Neural cell (in vitro differentiated cells): ENCODE results near the gene SEC11C. TPM values are rescaled to one million over a fixed set of nuclear protein-coding genes. Genes with fewer than 3 reads are reported as not detected.

ENCODE experiments used
- H2AFZ ChIP-seq: fragments of 200-600, 300-800 bp; sonication (generic), shearing (Covaris generic); 2 replicates; pipeline ENCODE4 v1.6.0; 2014; ENCODE audit warnings: low read depth, mild to moderate bottlenecking, antibody characterized with exemption, low read length, moderate library complexity
- H3F3A ChIP-seq: fragments of 200-600 bp; shearing (Covaris generic); 2 replicates; pipeline ENCODE4 v1.6.1; 2016; ENCODE audit warnings: mild to moderate bottlenecking, moderate library complexity, mixed read lengths, antibody characterized with exemption, low read length; ENCODE audit not compliant: insufficient read depth, poor library complexity, severe bottlenecking
- H3K27ac ChIP-seq: fragments of 200-600, 300-800 bp; sonication (generic), shearing (Covaris generic); 2 replicates; pipeline ENCODE4 v1.5.1; 2014; ENCODE audit warnings: mild to moderate bottlenecking, low read length, moderate library complexity
- H3K27me3 ChIP-seq: fragments of 300-800, 200-600 bp; sonication (generic), shearing (Covaris generic); 2 replicates; pipeline ENCODE4 v1.6.0; 2014; ENCODE audit warnings: mild to moderate bottlenecking, low read depth, low read length, moderate library complexity; ENCODE audit not compliant: insufficient read depth
- H3K36me3 ChIP-seq: fragments of 300-800, 200-600 bp; sonication (generic), shearing (Covaris generic); 2 replicates; pipeline ENCODE4 v1.5.1; 2014; ENCODE audit warnings: mild to moderate bottlenecking, antibody characterized with exemption, low read length, moderate library complexity; ENCODE audit not compliant: insufficient read depth
- H3K4me2 ChIP-seq: fragments of 300-800, 200-600 bp; sonication (generic), shearing (Covaris generic); 2 replicates; pipeline ENCODE4 v1.6.0; 2014; ENCODE audit warnings: mild to moderate bottlenecking, low read length
- H3K4me3 ChIP-seq: fragments of 300-800, 200-600 bp; sonication (generic), shearing (Covaris generic); 2 replicates; pipeline ENCODE4 v1.5.1; 2014; ENCODE audit warnings: mild to moderate bottlenecking, low read length, moderate library complexity
- H3K79me2 ChIP-seq: fragments of 200-600 bp; shearing (Covaris generic); replicated peaks from 2 replicates; pipeline ENCODE4 v1.6.0; 2014; ENCODE audit warnings: mild to moderate bottlenecking, low read length, moderate library complexity; ENCODE audit not compliant: insufficient read depth
- H3K9ac ChIP-seq: fragments of 300-800, 200-600 bp; sonication (generic), shearing (Covaris generic); 2 replicates; pipeline ENCODE4 v1.6.1; 2016; ENCODE audit warnings: mild to moderate bottlenecking, low read length, mixed read lengths
- H3K9me2 ChIP-seq: fragments of 200-600 bp; shearing (Covaris generic); 2 replicates; pipeline ENCODE4 v1.6.1; 2016; ENCODE audit warnings: mild to moderate bottlenecking, low read length, mixed read lengths; ENCODE audit not compliant: insufficient read depth
- H3K9me3 ChIP-seq: fragments of 200-600, 300-800 bp; sonication (generic), shearing (Covaris generic); 2 replicates; pipeline ENCODE4 v1.6.1; 2016; ENCODE audit warnings: mild to moderate bottlenecking, mixed run types, low read length, moderate library complexity, mixed read lengths
- H4K20me1 ChIP-seq: fragments of 200-600 bp; shearing (Covaris generic); 2 replicates; pipeline ENCODE4 v1.6.1; 2016; ENCODE audit warnings: mild to moderate bottlenecking, mixed run types; ENCODE audit not compliant: insufficient read depth
- EZH2 ChIP-seq: fragments of 200-600, 300-800 bp; shearing (Covaris generic), sonication (generic); IDR thresholded peaks from 2 replicates; pipeline ENCODE4 v1.6.1; 2014; ENCODE audit warnings: antibody characterized with exemption, low read length, borderline replicate concordance, mild to moderate bottlenecking; ENCODE audit not compliant: insufficient read depth, poor library complexity, severe bottlenecking
- MXI1 ChIP-seq: fragments of 450-650 bp; conservative IDR thresholded peaks from 2 replicates; pipeline ENCODE4 v1.6.1; 2014; ENCODE audit warnings: antibody characterized with exemption, mild to moderate bottlenecking; ENCODE audit not compliant: poor library complexity, severe bottlenecking
- RAD21 ChIP-seq: fragments of 450-650 bp; conservative IDR thresholded peaks from 2 replicates; pipeline ENCODE4 v1.6.1; 2014; ENCODE audit warnings: antibody characterized with exemption, mild to moderate bottlenecking, moderate library complexity
- REST ChIP-seq: IDR thresholded peaks from 2 replicates; pipeline ENCODE4 v1.6.1; 2012; ENCODE audit warnings: borderline replicate concordance
- SMC3 ChIP-seq: fragments of 450-650 bp; conservative IDR thresholded peaks from 2 replicates; pipeline ENCODE4 v1.6.1; 2014; ENCODE audit warnings: antibody characterized with exemption, mild to moderate bottlenecking, moderate library complexity; ENCODE audit not compliant: poor library complexity
- TAF1 ChIP-seq: IDR thresholded peaks from 2 replicates; pipeline ENCODE4 v1.6.1; 2012; ENCODE audit warnings: low read depth
- polyA plus RNA-seq: library from polyadenylated mRNA; depleted of rRNA; stranded (reverse); fragments of >200 nt; gene quantifications from 2 replicates; pipeline ENCODE4 v1.2.3, GENCODE V29; 2014
- TF ChIP-seq, protein P1 (sequence below): fragments of 450-650 bp; IDR thresholded peaks from 2 replicates; pipeline ENCODE4 v1.5.1; 2014; ENCODE audit warnings: antibody characterized with exemption, mild to moderate bottlenecking, moderate library complexity; ENCODE audit not compliant: poor library complexity, severe bottlenecking

SEC11C gene
- polyA plus RNA-seq, 1 donor from 2014 or later: 211 TPM

DNA sequence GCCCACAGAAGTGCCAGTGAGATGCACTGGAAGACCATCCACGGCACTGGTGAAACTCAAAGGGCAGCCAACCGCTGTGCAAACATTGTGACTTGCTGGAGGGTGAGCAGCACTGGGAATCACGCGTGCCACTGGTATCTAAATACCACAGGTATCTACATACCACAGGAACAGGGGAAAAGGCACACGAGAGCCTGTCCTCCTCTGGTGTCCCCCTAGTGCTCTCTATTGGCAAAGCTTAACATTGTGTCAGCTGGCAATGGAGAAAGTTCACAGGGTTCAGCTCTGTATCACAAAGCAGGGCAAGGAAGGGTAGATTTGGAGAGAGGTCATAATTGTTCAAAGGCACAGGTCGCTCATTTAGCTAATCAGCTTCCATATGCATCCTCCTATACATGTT, 12.6 kb upstream of the SEC11C start:
- Histone ChIP-seq H3K36me3 (no peaks in the 10 kb centered on the region), H3F3A (no peaks in the 10 kb centered on the region), H2AFZ (no peak overlapping the region), H3K9me3 (no peaks in the 10 kb centered on the region), H3K27ac (no peak overlapping the region), H3K4me2 (no peak overlapping the region), H3K9ac (no peak overlapping the region), H3K27me3 (no peaks in the 10 kb centered on the region), H3K4me3 (no peak overlapping the region), H3K9me2 (no peaks in the 10 kb centered on the region), H4K20me1 (no peaks in the 10 kb centered on the region), H3K79me2 (no peaks in the 10 kb centered on the region)
- TF ChIP-seq REST: no peak

DNA sequence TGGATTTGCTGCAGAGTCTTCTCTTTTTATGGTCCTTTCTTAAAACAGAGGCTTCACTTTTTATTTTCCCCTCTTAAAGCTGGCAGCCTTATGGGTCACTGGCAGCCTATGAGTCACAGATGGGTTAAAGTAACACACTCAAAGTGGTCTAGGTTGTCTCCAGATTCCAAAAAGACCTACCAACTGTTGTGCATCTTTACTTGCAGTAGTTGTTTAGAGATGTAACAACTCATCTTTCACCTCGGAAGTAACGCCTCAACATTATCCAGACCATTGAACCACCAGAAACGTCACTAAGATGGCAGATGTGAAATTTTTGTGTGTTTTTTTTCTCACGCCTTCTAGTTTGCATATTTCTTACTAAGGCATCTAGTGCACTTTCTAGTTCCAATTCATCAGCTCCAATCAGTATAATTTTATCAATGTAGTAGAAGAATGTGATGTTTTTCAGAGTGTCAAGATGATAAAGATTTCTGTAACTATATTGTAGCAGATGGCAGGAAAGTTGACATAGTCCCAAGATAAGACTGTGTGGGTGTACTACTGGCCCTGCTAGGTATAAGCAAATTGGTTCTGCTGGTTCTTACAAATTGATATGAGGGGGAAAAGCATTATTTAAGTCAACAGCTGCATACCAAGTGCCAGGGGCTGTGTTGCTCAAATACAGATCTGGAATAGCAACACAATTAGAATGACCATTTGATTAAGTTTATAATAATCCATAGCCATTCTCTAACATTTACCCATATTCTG, 9.6 kb upstream of the SEC11C start:
- no peaks in the 10 kb centered on the region for H3K36me3 ChIP-seq
- H3K4me2 ChIP-seq: no peak overlapping the region
- H3K27me3 ChIP-seq: no peaks in the 10 kb centered on the region
- no peaks in the 10 kb centered on the region for H3K9me2 ChIP-seq
- H4K20me1 ChIP-seq: no peaks in the 10 kb centered on the region
- H3F3A ChIP-seq: no peaks in the 10 kb centered on the region
- no peak overlapping the region for H2AFZ ChIP-seq
- H3K9me3 ChIP-seq: no peaks in the 10 kb centered on the region
- TF ChIP-seq TAF1 (no peak), RAD21 (no peak), SMC3 (no peak)
- no peak overlapping the region for H3K27ac ChIP-seq
- H3K9ac ChIP-seq: no peak overlapping the region
- H3K79me2 ChIP-seq: no peaks in the 10 kb centered on the region
- H3K4me3 ChIP-seq: no peak overlapping the region

DNA sequence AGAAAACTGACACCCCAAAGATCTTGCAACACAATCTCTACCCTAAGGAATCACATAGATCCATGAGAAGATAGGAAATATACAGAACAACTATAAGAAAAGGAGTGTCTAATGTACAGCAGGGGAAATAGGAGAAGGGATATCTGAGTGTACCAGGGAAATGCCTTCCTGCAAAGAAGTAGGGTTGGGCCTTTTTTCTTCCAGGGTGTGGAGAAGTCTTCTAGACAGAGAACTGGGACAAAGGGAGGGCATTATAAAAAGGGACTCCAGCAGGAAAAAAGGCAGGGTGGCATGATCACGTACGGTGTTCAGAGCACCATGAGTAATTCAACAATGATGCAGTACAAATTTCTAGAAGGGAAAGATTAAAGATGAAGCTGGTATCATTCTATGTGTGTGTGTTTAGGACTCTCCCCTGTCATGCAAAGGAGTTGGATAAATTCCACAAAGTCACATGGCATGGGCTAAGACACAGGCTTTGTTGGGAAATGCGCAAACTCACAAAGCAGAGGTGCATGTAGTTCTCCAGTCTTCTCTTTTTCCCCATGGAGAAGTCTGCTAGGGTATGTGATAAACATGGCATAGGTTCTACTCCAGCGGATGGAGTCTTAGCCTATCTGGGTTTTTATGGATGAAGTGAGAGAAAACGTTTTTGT, 6.7 kb upstream of the SEC11C start:
- no peaks in the 10 kb centered on the region for H3K9me2 ChIP-seq
- no peak overlapping the region for H3K9ac ChIP-seq
- H3K27me3 ChIP-seq: no peaks in the 10 kb centered on the region
- no peak overlapping the region for H3K4me3 ChIP-seq
- H3K79me2 ChIP-seq: no peaks in the 10 kb centered on the region
- no peak for TF ChIP-seq SMC3
- TF ChIP-seq MXI1: no peak
- TF ChIP-seq EZH2: no peak
- TF ChIP-seq, protein P1, sequence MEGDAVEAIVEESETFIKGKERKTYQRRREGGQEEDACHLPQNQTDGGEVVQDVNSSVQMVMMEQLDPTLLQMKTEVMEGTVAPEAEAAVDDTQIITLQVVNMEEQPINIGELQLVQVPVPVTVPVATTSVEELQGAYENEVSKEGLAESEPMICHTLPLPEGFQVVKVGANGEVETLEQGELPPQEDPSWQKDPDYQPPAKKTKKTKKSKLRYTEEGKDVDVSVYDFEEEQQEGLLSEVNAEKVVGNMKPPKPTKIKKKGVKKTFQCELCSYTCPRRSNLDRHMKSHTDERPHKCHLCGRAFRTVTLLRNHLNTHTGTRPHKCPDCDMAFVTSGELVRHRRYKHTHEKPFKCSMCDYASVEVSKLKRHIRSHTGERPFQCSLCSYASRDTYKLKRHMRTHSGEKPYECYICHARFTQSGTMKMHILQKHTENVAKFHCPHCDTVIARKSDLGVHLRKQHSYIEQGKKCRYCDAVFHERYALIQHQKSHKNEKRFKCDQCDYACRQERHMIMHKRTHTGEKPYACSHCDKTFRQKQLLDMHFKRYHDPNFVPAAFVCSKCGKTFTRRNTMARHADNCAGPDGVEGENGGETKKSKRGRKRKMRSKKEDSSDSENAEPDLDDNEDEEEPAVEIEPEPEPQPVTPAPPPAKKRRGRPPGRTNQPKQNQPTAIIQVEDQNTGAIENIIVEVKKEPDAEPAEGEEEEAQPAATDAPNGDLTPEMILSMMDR: no peak
- no peaks in the 10 kb centered on the region for H3K9me3 ChIP-seq
- H3F3A ChIP-seq: no peaks in the 10 kb centered on the region
- no peaks in the 10 kb centered on the region for H4K20me1 ChIP-seq
- H2AFZ ChIP-seq: no peak overlapping the region
- no peak overlapping the region for H3K27ac ChIP-seq
- no peaks in the 10 kb centered on the region for H3K36me3 ChIP-seq
- H3K4me2 ChIP-seq: no peak overlapping the region
